Mesenchymal stem cell (in vitro differentiated cells and primary cell): Measurements from ENCODE around the gene EML6.

Experiments used
- DNase-seq: peaks from one replicate; pipeline ENCODE4 v3.0.0-alpha.2; 2013
- H2AFZ ChIP-seq: one replicate; pipeline ENCODE4 v1.6.1; 2013; ENCODE audit warnings: low read depth, mild to moderate bottlenecking, control low read depth, inconsistent platforms, low read length, moderate library complexity
- H2AK5ac ChIP-seq: 2 replicates; pipeline ENCODE4 v1.6.1; 2013; ENCODE audit warnings: low read length, moderate library complexity, mild to moderate bottlenecking, inconsistent platforms; ENCODE audit not compliant: severe bottlenecking
- H2BK120ac ChIP-seq: one replicate; pipeline ENCODE4 v1.6.1; 2013; ENCODE audit warnings: low read depth, mild to moderate bottlenecking, inconsistent platforms, low read length, moderate library complexity
- H2BK12ac ChIP-seq, 2 experiments: one replicate each; pipeline ENCODE4 v1.6.1; 2013; ENCODE audit warnings: inconsistent platforms in 2 of 2, low read length in 2 of 2, mild to moderate bottlenecking in 2 of 2, moderate library complexity in 2 of 2, control low read depth in 1 of 2
- H2BK15ac ChIP-seq: one replicate; pipeline ENCODE4 v1.6.1; 2013; ENCODE audit warnings: mild to moderate bottlenecking, low read depth, inconsistent platforms; ENCODE audit not compliant: poor library complexity, severe bottlenecking
- H2BK5ac ChIP-seq: 2 replicates; pipeline ENCODE4 v1.6.1; 2013; ENCODE audit warnings: low read depth, mild to moderate bottlenecking, low read length, control low read depth, inconsistent platforms; ENCODE audit not compliant: poor library complexity, severe bottlenecking
- H3K14ac ChIP-seq, 2 experiments: one replicate each; pipeline ENCODE4 v1.6.1; 2013; ENCODE audit warnings: inconsistent platforms in 2 of 2, low read length in 2 of 2, control low read depth in 1 of 2, mild to moderate bottlenecking in 1 of 2, moderate library complexity in 1 of 2
- H3K18ac ChIP-seq, 2 experiments: one replicate each; pipeline ENCODE4 v1.6.1; 2013; ENCODE audit warnings: inconsistent platforms in 2 of 2, low read length in 2 of 2, control low read depth in 1 of 2, low read depth in 1 of 2, mild to moderate bottlenecking in 1 of 2
- H3K23ac ChIP-seq, 2 experiments: one replicate each; pipeline ENCODE4 v1.6.1; 2013; ENCODE audit warnings: inconsistent platforms in 2 of 2, low read length in 2 of 2, mild to moderate bottlenecking in 2 of 2, moderate library complexity in 2 of 2, control low read depth in 1 of 2
- H3K27ac ChIP-seq: 2 replicates; pipeline ENCODE4 v1.5.1; 2013; ENCODE audit warnings: mild to moderate bottlenecking, moderate library complexity, low read length, control low read depth, inconsistent platforms; ENCODE audit not compliant: poor library complexity, severe bottlenecking
- H3K27me3 ChIP-seq, 2 experiments: 2 replicates each; pipeline versions ENCODE4 v1.6.1 to v1.7.0; 2013; ENCODE audit warnings: low read length in 2 of 2, mild to moderate bottlenecking in 2 of 2, moderate library complexity in 2 of 2, control low read depth in 1 of 2, inconsistent platforms in 1 of 2; ENCODE audit not compliant: control insufficient read depth in 1 of 2, insufficient read depth in 1 of 2
- H3K36me3 ChIP-seq, 2 experiments: 2 replicates each; pipeline versions ENCODE4 v1.6.1 to v1.7.0; 2013; ENCODE audit warnings: low read length in 2 of 2, control low read depth in 1 of 2, inconsistent platforms in 1 of 2, low read depth in 1 of 2, mild to moderate bottlenecking in 1 of 2; ENCODE audit not compliant: insufficient read depth in 2 of 2, control insufficient read depth in 1 of 2
- H3K4ac ChIP-seq, 2 experiments: one replicate each; pipeline ENCODE4 v1.6.1; 2013; ENCODE audit warnings: inconsistent platforms in 2 of 2, low read length in 2 of 2, mild to moderate bottlenecking in 2 of 2, moderate library complexity in 2 of 2, control low read depth in 1 of 2, low read depth in 1 of 2
- H3K4me1 ChIP-seq: 2 replicates; pipeline ENCODE4 v1.6.1; 2013; ENCODE audit warnings: low read depth, low read length, control low read depth; ENCODE audit not compliant: control insufficient read depth, insufficient read depth
- H3K4me2 ChIP-seq: 2 replicates; pipeline ENCODE4 v1.6.1; 2013; ENCODE audit warnings: low read length, mild to moderate bottlenecking, inconsistent platforms; ENCODE audit not compliant: poor library complexity, severe bottlenecking
- H3K4me3 ChIP-seq, 2 experiments: 2 replicates each; pipeline versions ENCODE4 v1.5.1 to v1.7.0; 2013; ENCODE audit warnings: low read length in 2 of 2, mild to moderate bottlenecking in 2 of 2, control low read depth in 1 of 2, low read depth in 1 of 2; ENCODE audit not compliant: insufficient read depth in 1 of 2
- H3K79me1 ChIP-seq: replicated peaks from 2 replicates; pipeline ENCODE4 v1.6.1; 2013; ENCODE audit warnings: mild to moderate bottlenecking, control low read depth, low read length, inconsistent platforms; ENCODE audit not compliant: poor library complexity, severe bottlenecking
- H3K9ac ChIP-seq: 2 replicates; pipeline ENCODE4 v1.7.0; 2013; ENCODE audit warnings: mild to moderate bottlenecking, low read length, moderate library complexity
- H3K9me3 ChIP-seq: 2 replicates; pipeline ENCODE4 v1.7.0; 2013; ENCODE audit warnings: mild to moderate bottlenecking, low read length; ENCODE audit not compliant: control insufficient read depth
- H4K8ac ChIP-seq: one replicate; pipeline ENCODE4 v1.6.1; 2013; ENCODE audit warnings: inconsistent platforms, mild to moderate bottlenecking, low read length, moderate library complexity
- H4K91ac ChIP-seq: one replicate; pipeline ENCODE4 v1.6.1; 2013; ENCODE audit warnings: mild to moderate bottlenecking, low read length, inconsistent platforms
- WGBS: methylation state at CpG from one replicate; pipeline ENCODE4 v1.1.7; 2013; ENCODE audit warnings: mixed read lengths; 5-methylcytosine and 5-hydroxymethylcytosine counted together

Gene EML6

GRCh38 chr2:54760310-54760709 lies 36.8 kb downstream of the EML6 start:
- Histone ChIP-seq H2BK15ac (no peak overlapping the region), H4K91ac (no peak overlapping the region), H3K4ac (no peak overlapping the region), H3K4me1 (no peaks in the 10 kb centered on the region), H2BK5ac (no peak overlapping the region), H2BK120ac (no peak overlapping the region), H2BK12ac (no peak overlapping the region), H3K4me3 (no peak overlapping the region), H3K23ac (no peak overlapping the region), H3K9ac (no peak overlapping the region), H3K36me3 (no peaks in the 10 kb centered on the region), H4K8ac (no peak overlapping the region), H2AK5ac (no peak overlapping the region), H3K14ac (no peak overlapping the region), H3K27me3 (no peaks in the 10 kb centered on the region), H3K18ac (no peak overlapping the region), H3K9me3 (no peaks in the 10 kb centered on the region), H3K79me1 (no peaks in the 10 kb centered on the region), H3K4me2 (no peak overlapping the region), H3K27ac (no peak overlapping the region), H2AFZ (no peak overlapping the region)
- WGBS: no CpG with 5 or more reads among the region's 2 CpGs
- DNase-seq: no peak

- Histone ChIP-seq H3K4me1 (peaks cover 1% of the 10 kb centered on the region), H3K9me3 (no peaks in the 10 kb centered on the region), H3K23ac (no peak overlapping the region), H4K8ac (no peak overlapping the region), H3K4me2 (no peak overlapping the region), H3K27ac (no peak overlapping the region), H3K36me3 (no peaks in the 10 kb centered on the region), H3K27me3 (no peaks in the 10 kb centered on the region), H3K9ac (no peak overlapping the region), H2AFZ (no peak overlapping the region), H3K4ac (no peak overlapping the region), H2BK120ac (no peak overlapping the region), H2BK5ac (no peak overlapping the region), H3K14ac (no peak overlapping the region), H3K18ac (no peak overlapping the region), H2BK15ac (no peak overlapping the region), H2AK5ac (no peak overlapping the region), H4K91ac (no peak overlapping the region), H3K79me1 (no peaks in the 10 kb centered on the region), H2BK12ac (no peak overlapping the region), H3K4me3 (no peak overlapping the region)
- 73% methylated on average over 5 of the region's 7 CpGs for WGBS
- no peak for DNase-seq
Measured at GRCh38 chr2:54763636-54764291, 40.3 kb downstream of the EML6 start.

GRCh38 chr2:54767921-54768320 lies 44.5 kb downstream of the EML6 start:
- Histone ChIP-seq H3K27ac (peak overlapping the region; percentile 24), H3K14ac (no peak overlapping the region), H4K91ac (no peak overlapping the region), H2BK15ac (no peak overlapping the region), H3K79me1 (no peaks in the 10 kb centered on the region), H3K18ac (no peak overlapping the region), H3K9me3 (no peaks in the 10 kb centered on the region), H2BK5ac (no peak overlapping the region), H3K27me3 (no peaks in the 10 kb centered on the region), H3K4me1 (peaks cover 3% of the 10 kb centered on the region), H3K4me2 (no peak overlapping the region), H2AFZ (no peak overlapping the region), H3K4me3 (no peak overlapping the region), H2BK12ac (no peak overlapping the region), H2AK5ac (no peak overlapping the region), H4K8ac (no peak overlapping the region), H2BK120ac (no peak overlapping the region), H3K36me3 (no peaks in the 10 kb centered on the region), H3K9ac (peak overlapping the region; percentile 14), H3K23ac (no peak overlapping the region), H3K4ac (no peak overlapping the region)
- no peak for DNase-seq

GRCh38 chr2:54768772-54769428 lies 45.4 kb downstream of the EML6 start:
- H3K27me3 ChIP-seq: no peaks in the 10 kb centered on the region
- H3K14ac ChIP-seq: no peak overlapping the region
- no peak overlapping the region for H3K4me2 ChIP-seq
- no peak for DNase-seq
- no peak overlapping the region for H2BK12ac ChIP-seq
- no peak overlapping the region for H2BK120ac ChIP-seq
- no peak overlapping the region for H4K91ac ChIP-seq
- no peak overlapping the region for H3K18ac ChIP-seq
- H4K8ac ChIP-seq: no peak overlapping the region
- no peak overlapping the region for H2BK15ac ChIP-seq
- H3K36me3 ChIP-seq: no peaks in the 10 kb centered on the region
- 88% methylated on average over 1 of the region's 1 CpG for WGBS
- H3K23ac ChIP-seq: no peak overlapping the region
- H2AK5ac ChIP-seq: no peak overlapping the region
- no peak overlapping the region for H3K27ac ChIP-seq
- no peaks in the 10 kb centered on the region for H3K9me3 ChIP-seq
- H2AFZ ChIP-seq: no peak overlapping the region
- H3K79me1 ChIP-seq: no peaks in the 10 kb centered on the region
- no peak overlapping the region for H2BK5ac ChIP-seq
- no peak overlapping the region for H3K4ac ChIP-seq
- H3K9ac ChIP-seq: no peak overlapping the region
- peaks cover 3% of the 10 kb centered on the region for H3K4me1 ChIP-seq
- no peak overlapping the region for H3K4me3 ChIP-seq
